ENCODE data around the gene NUP98.

Gene NUP98

DNA sequence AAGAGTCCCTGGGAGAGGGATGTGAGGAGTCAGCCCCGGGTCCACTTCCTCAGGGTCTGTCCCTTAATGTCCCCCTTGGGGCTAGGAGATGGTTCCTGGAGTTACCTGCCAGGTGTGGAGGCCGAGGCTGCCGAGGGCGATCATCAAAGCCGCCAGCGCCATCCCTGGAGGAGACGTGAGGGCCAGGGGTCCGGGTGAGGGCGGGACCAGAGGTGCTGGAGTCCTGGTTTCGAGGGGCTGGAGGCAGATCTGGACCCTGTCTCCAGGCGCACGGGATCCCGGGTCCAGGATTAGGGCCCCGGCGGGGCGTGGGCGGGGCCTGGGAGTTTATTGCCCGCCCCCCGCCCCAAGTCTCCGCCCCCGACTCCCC is 155.7 kb downstream of the NUP98 start, which contains the start of gene ART5:
TSS of gene ART5 (minus strand) at position 292 of the 370 bp plus-strand sequence. CDS start at position 162, 130 bp downstream.
- no peak within 1 kb of the TSS for H3K4me3 ChIP-seq (ENCODE audit: low read depth, low read length)
- TF ChIP-seq, protein P1, sequence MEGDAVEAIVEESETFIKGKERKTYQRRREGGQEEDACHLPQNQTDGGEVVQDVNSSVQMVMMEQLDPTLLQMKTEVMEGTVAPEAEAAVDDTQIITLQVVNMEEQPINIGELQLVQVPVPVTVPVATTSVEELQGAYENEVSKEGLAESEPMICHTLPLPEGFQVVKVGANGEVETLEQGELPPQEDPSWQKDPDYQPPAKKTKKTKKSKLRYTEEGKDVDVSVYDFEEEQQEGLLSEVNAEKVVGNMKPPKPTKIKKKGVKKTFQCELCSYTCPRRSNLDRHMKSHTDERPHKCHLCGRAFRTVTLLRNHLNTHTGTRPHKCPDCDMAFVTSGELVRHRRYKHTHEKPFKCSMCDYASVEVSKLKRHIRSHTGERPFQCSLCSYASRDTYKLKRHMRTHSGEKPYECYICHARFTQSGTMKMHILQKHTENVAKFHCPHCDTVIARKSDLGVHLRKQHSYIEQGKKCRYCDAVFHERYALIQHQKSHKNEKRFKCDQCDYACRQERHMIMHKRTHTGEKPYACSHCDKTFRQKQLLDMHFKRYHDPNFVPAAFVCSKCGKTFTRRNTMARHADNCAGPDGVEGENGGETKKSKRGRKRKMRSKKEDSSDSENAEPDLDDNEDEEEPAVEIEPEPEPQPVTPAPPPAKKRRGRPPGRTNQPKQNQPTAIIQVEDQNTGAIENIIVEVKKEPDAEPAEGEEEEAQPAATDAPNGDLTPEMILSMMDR (IDR thresholded peaks at IDR 0.05; ENCODE audit: borderline replicate concordance, insufficient read depth, low read depth, low read length) = no peak

DNA sequence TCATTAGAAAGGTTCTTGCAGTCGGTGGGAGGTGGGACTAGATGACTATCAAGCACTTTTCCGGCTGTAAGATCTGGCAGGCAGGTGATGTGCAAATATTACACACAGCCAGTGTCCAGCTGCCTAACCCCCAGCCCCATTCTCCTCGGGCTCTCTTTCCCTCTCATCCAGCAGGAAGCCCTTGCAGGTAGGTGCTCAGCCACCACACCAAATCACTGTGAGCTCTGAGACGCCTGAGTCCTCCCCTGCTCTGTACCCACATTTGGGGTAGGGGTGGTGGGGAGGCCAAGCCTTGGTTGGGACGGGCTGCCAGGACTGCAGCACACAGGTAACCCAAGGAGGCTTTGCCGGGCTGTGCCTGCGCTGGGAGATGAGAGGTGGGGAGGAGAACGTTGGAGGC is 156.2 kb downstream of the NUP98 start:
- TF ChIP-seq, protein P1 (IDR thresholded peaks at IDR 0.05; ENCODE audit: borderline replicate concordance, insufficient read depth, low read depth, low read length) = no peak
- H3K4me3 ChIP-seq (ENCODE audit: low read depth, low read length) = no peak overlapping the region

DNA sequence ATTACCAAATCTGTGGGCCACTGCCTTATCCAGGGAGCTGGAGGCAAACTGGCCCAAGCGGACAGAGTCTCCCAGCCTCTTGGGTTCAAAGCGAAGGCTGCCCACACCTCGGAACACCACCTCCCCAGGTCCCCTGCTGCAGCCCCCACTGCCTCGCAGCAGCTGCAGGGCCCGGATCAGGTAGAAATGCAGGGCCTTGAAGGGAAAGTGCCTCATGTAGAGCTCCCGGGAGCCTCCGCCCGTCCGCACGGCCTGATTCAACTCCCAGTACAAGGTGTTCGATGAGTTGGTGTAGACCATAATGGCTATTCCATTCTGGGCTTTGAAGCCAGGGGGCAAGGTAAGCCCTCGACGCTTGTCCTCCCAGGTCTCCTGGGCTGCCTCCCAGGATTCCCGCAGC is 157.5 kb downstream of the NUP98 start:
- TF ChIP-seq, protein P1 (IDR thresholded peaks at IDR 0.05; ENCODE audit: borderline replicate concordance, insufficient read depth, low read depth, low read length) = no peak

DNA sequence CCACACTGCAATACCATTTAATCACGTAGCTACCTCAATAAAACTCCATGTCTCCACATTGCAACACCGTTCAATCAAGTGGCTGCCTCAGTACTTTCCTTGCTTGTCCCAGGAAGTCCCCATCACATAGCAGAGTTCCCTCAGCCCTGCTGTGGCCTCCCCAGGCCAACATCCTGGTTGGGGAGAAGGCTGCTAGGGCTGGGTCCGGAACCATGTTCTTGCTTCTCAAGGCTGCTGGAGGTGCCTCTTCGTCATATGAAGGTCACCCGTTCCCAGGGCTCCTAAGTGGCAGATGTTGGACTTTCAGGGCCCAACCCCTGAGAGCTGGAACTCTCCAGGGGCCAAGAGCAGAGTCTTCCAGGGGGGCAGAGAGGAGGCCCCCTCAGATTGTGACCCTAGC is 158.8 kb downstream of the NUP98 start:
- TF ChIP-seq, protein P1 (IDR thresholded peaks at IDR 0.05; ENCODE audit: borderline replicate concordance, insufficient read depth, low read depth, low read length) = no peak
- H3K4me3 ChIP-seq (ENCODE audit: low read depth, low read length) = no peak overlapping the region

More for the DNA sequence above, 157.5 kb downstream of the NUP98 start:
- no peak overlapping the region for H3K4me3 ChIP-seq (ENCODE audit: low read depth, low read length)

DNA sequence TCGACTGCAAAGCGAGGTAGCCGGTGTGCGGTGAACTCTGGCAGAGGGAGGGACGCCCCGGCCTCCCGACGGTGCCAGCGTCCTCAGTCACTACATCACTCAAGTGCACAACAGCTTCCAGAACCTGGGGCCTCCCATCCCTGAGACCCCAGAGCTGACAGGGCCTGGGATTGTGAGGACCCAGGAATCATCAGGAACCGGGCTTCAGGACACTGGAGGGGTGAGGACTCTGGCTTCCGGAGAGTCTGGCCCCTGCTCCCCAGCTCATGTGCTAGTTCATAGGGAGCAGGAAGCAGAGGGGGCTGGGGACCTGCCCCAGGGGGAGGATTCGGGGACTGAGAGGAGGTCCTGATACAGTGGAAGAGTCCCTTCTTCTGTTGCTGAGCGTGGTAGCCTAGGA is 160.2 kb downstream of the NUP98 start:
- no peak overlapping the region for H3K4me3 ChIP-seq (ENCODE audit: low read depth, low read length)
- TF ChIP-seq, protein P1 (IDR thresholded peaks at IDR 0.05; ENCODE audit: borderline replicate concordance, insufficient read depth, low read depth, low read length) = no peak

DNA sequence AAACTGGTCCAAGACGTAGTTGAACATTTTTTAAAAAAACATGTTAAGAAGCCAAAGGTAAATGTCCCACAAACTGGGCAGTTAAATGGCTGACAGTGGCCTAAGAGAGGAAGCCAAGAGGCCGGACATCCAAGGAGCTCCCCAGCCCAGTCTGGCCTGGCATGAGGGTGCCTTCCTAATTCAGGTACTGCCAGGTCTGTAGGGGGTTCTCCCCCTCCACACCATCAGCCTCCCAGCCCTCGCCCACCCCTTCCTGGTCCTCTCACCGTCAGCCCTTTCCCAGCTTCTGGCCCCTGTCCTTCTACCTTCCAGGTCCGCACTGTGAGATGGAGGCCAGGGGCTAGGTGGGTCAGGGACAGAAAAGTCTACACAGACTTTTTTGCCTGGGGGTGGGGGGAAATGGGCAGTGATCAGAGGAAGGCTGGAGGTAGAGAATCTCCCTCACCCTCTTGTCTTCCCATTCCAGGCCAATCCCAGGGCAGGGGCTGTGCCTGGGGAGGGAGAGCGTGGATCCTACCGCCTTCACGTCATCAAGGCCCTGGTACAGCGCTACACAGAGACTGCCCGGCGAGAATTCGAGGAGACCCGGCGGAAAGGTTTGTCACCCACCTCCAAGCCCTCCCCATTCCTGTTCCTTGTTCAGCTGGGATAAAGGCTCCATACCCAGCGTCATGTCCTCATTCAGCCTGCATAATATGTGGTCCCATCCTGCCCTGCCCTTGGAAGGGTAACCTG is 161.5 kb downstream of the NUP98 start:
- TF ChIP-seq, protein P1 (IDR thresholded peaks at IDR 0.05; ENCODE audit: borderline replicate concordance, insufficient read depth, low read depth, low read length) = no peak
- H3K4me3 ChIP-seq (ENCODE audit: low read depth, low read length) = no peak overlapping the region

DNA sequence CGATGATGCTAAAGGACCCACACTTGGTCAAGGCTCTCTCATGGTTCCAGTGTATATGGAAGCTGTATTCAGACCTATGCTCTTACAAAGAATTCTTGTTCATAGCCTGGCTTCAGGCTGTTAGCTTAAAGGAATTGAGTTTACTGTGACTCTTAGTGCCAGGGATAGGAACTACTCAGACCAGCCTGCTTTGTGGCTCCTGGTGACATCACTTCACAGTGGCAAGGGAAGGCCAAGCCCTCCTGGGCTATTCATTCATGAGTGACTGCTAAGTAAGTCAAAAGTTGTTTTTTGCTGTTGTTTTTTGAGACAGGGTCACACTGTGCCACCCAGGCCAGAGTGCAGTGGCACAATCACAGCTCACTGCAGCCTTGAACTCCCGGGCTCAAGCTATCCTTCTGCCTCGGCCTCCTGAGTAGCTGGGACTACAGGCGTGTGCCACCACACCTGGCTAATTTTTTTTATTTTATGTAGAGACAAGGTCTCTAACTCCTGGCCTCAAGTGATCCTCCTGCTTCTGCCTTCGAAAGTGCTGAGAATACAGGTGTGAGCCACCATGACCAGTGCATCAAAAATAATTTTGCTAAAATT is 165.2 kb downstream of the NUP98 start:
- no peak overlapping the region for H3K4me3 ChIP-seq (ENCODE audit: low read depth, low read length)
- TF ChIP-seq, protein P1 (IDR thresholded peaks at IDR 0.05; ENCODE audit: borderline replicate concordance, insufficient read depth, low read depth, low read length) = no peak

All from GM12875 (cell line).